WTC11 (cell line): Measurements from ENCODE around the gene ZNF827. TPM values are rescaled to one million over a fixed set of nuclear protein-coding genes. Genes with fewer than 3 reads are reported as not detected.

ENCODE experiments used
- ATAC-seq: fragments of 200-7000 bp; cut with Tn5 transposase; 2 replicates; pipeline ENCODE4 v1.10.0; 2021; ENCODE audit warnings: mild to moderate bottlenecking, moderate library complexity
- CTCF ChIA-PET: fragments of 300-600 bp; sonication (Branson Sonifier 250); formaldehyde crosslinking; loops from one replicate; lab custom pipeline; 2021; ENCODE audit warnings: antibody characterized with exemption; lab: Charles Lee
- POLR2A ChIA-PET: fragments of 350-600 bp; sonication (Branson Sonifier 250); formaldehyde crosslinking; loops from one replicate; lab custom pipeline; 2021; ENCODE audit warnings: antibody characterized with exemption; lab: Charles Lee
- DNase-seq: peaks from one replicate; pipeline ENCODE4 v3.0.0; 2021; ENCODE audit warnings: low spot score
- H3K27ac Mint-ChIP-seq: 2 replicates; pipeline ENCODE4 v1.8.0; 2021; ENCODE audit warnings: mixed read lengths
- H3K27me3 Mint-ChIP-seq: 2 replicates; pipeline ENCODE4 v1.8.0; 2021; ENCODE audit warnings: low read depth, mild to moderate bottlenecking, moderate library complexity, mixed read lengths
- H3K36me3 Mint-ChIP-seq: 2 replicates; pipeline ENCODE4 v1.8.0; 2021; ENCODE audit warnings: mixed read lengths
- H3K4me1 Mint-ChIP-seq: 2 replicates; pipeline ENCODE4 v1.8.0; 2022; ENCODE audit warnings: mixed read lengths
- H3K4me3 Mint-ChIP-seq: 2 replicates; pipeline ENCODE4 v1.8.0; 2021; ENCODE audit warnings: mild to moderate bottlenecking, moderate library complexity, mixed read lengths
- H3K9me3 Mint-ChIP-seq: 2 replicates; pipeline ENCODE4 v1.8.0; 2021; ENCODE audit warnings: mixed read lengths
- CBFB ChIP-seq: sonication (generic); formaldehyde crosslinking; IDR thresholded peaks from 2 replicates; pipeline ENCODE4 v1.8.1; 2022; ENCODE audit warnings: mild to moderate bottlenecking, low read depth, missing genetic modification reagents
- ETV6 ChIP-seq: sonication (generic); formaldehyde crosslinking; IDR thresholded peaks from 2 replicates; pipeline ENCODE4 v1.8.1; 2022; ENCODE audit warnings: mild to moderate bottlenecking, missing genetic modification reagents
- FOXK1 ChIP-seq: sonication (generic); formaldehyde crosslinking; IDR thresholded peaks from 2 replicates; pipeline ENCODE4 v1.8.0; 2022; ENCODE audit warnings: mild to moderate bottlenecking, moderate library complexity, missing genetic modification reagents
- FOXP1 ChIP-seq: sonication (generic); formaldehyde crosslinking; IDR thresholded peaks from 2 replicates; pipeline ENCODE4 v1.8.0; 2022; ENCODE audit warnings: missing genetic modification reagents, mild to moderate bottlenecking, moderate library complexity, borderline replicate concordance
- IRF1 ChIP-seq: sonication (generic); formaldehyde crosslinking; IDR thresholded peaks from 2 replicates; pipeline ENCODE4 v1.8.0; 2023; ENCODE audit warnings: missing genetic modification reagents
- MLX ChIP-seq: sonication (generic); formaldehyde crosslinking; IDR thresholded peaks from 2 replicates; pipeline ENCODE4 v1.8.1; 2023; ENCODE audit warnings: mild to moderate bottlenecking, missing genetic modification reagents, moderate library complexity
- MXD4 ChIP-seq: fragments of 250-450 bp; sonication (Bioruptor Pico); IDR thresholded peaks from 2 replicates; pipeline ENCODE4 v1.8.0; 2021; ENCODE audit warnings: mild to moderate bottlenecking, moderate library complexity, borderline replicate concordance
- NFATC4 ChIP-seq: fragments of 250-450 bp; sonication (Bioruptor Pico); IDR thresholded peaks from 2 replicates; pipeline ENCODE4 v1.9.0; 2021; ENCODE audit warnings: mild to moderate bottlenecking
- RELA ChIP-seq: sonication (generic); formaldehyde crosslinking; IDR thresholded peaks from 2 replicates; pipeline ENCODE4 v1.8.1; 2022; ENCODE audit warnings: missing genetic modification reagents, mild to moderate bottlenecking, borderline replicate concordance
- RORB ChIP-seq: fragments of 250-450 bp; sonication (Bioruptor Pico); IDR thresholded peaks from 2 replicates; pipeline ENCODE4 v1.9.0; 2021; ENCODE audit warnings: mild to moderate bottlenecking
- ZNF138 ChIP-seq: sonication (generic); formaldehyde crosslinking; conservative IDR thresholded peaks from 2 replicates; pipeline ENCODE4 v1.8.1; 2022; ENCODE audit warnings: mild to moderate bottlenecking, moderate library complexity, missing genetic modification reagents
- ZNF219 ChIP-seq: sonication (generic); formaldehyde crosslinking; IDR thresholded peaks from 2 replicates; pipeline ENCODE4 v1.8.0; 2023; ENCODE audit warnings: missing genetic modification reagents, mild to moderate bottlenecking, borderline replicate concordance
- ZSCAN18 ChIP-seq: fragments of 250-450 bp; sonication (Bioruptor Pico); IDR thresholded peaks from 2 replicates; pipeline ENCODE4 v2.1.2; 2022; ENCODE audit warnings: mild to moderate bottlenecking, moderate library complexity
- total RNA-seq: library from RNA; stranded (reverse); gene quantifications from 3 replicates; pipeline ENCODE4 v1.2.3, GENCODE V29; 2021
- TF ChIP-seq, protein P1 (sequence below): sonication (generic); formaldehyde crosslinking; IDR thresholded peaks from 2 replicates; pipeline ENCODE4 v1.8.1; 2022; ENCODE audit warnings: missing genetic modification reagents, borderline replicate concordance
- TF ChIP-seq, protein P2 (sequence below): sonication (generic); formaldehyde crosslinking; IDR thresholded peaks from 2 replicates; pipeline ENCODE4 v1.8.1; 2023; ENCODE audit warnings: mild to moderate bottlenecking, missing genetic modification reagents, borderline replicate concordance
- TF ChIP-seq, protein P3 (sequence below): sonication (generic); formaldehyde crosslinking; IDR thresholded peaks from 2 replicates; pipeline ENCODE4 v1.8.0; 2022; ENCODE audit warnings: mild to moderate bottlenecking, missing genetic modification reagents

ZNF827 gene
- total RNA-seq, 1 experiment from 2014 or later: 25.6 TPM

DNA sequence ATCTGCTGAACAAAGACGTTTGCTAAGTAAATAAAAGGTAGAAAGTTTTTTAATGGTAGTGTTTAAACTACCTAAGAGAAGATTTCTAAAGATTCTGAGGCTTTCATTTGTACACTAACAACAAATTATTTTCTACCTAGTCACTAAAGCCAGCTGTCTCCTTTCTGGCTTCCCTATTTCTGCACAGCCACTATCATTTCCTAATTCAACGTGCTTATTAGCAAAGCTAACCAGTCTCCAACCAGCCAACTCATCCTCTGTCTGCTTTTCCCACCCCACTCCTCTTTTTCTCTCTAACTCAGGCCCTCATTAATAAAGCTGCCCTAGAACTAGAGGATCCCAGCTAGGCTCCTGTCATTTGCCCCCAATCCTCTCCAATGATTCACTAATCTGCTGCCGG, 118.2 kb downstream of the ZNF827 start:
- no peak overlapping the region for H3K4me3 Mint-ChIP-seq
- peaks cover 34% of the 10 kb centered on the region for H3K36me3 Mint-ChIP-seq
- no peaks in the 10 kb centered on the region for H3K27me3 Mint-ChIP-seq
- ChIA-PET CTCF (no interaction called here), POLR2A (interaction anchor here (0.5 kb wide), 1 partner anchor 171 kb away, joined by 6 read pairs; no protein-coding TSS in a partner anchor)
- no peak for DNase-seq
- no peaks in the 10 kb centered on the region for H3K9me3 Mint-ChIP-seq
- H3K4me1 Mint-ChIP-seq: peaks cover 48% of the 10 kb centered on the region
- TF ChIP-seq, protein P1, sequence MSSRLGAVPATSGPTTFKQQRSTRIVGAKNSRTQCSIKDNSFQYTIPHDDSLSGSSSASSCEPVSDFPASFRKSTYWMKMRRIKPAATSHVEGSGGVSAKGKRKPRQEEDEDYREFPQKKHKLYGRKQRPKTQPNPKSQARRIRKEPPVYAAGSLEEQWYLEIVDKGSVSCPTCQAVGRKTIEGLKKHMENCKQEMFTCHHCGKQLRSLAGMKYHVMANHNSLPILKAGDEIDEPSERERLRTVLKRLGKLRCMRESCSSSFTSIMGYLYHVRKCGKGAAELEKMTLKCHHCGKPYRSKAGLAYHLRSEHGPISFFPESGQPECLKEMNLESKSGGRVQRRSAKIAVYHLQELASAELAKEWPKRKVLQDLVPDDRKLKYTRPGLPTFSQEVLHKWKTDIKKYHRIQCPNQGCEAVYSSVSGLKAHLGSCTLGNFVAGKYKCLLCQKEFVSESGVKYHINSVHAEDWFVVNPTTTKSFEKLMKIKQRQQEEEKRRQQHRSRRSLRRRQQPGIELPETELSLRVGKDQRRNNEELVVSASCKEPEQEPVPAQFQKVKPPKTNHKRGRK (CRISPR knock-in tag): no peak
- TF ChIP-seq FOXP1 (CRISPR knock-in tag) (no peak), RELA (CRISPR knock-in tag) (no peak)
- ATAC-seq: no peak
- H3K27ac Mint-ChIP-seq: peak overlapping the region; percentile 77

DNA sequence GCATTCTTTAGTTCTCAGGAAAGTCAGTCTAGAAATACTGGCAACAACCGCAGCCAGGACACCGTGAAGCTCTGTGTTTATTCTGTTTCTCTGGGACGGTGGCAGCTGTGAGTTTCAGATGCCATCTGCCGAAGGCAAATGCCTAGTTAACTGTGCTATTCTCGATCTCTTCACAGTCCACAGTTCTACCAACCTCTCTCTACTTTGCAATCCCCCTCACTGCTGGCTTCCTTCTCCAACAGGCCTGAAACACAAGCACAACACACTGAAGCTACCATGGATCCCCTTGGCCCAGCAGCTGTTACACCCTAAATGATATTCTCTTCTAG, 118.8 kb downstream of the ZNF827 start:
- peak overlapping the region; percentile 22 for H3K27ac Mint-ChIP-seq
- H3K36me3 Mint-ChIP-seq: peaks cover 34% of the 10 kb centered on the region
- H3K27me3 Mint-ChIP-seq: no peaks in the 10 kb centered on the region
- ChIA-PET CTCF (no interaction called here), POLR2A (interaction anchor here (0.5 to 0.8 kb wide), 2 partner anchors 65 to 172 kb away, joined by 3 to 6 read pairs; no protein-coding TSS in a partner anchor)
- no peak for DNase-seq
- no peaks in the 10 kb centered on the region for H3K9me3 Mint-ChIP-seq
- H3K4me3 Mint-ChIP-seq: no peak overlapping the region
- TF ChIP-seq RORB (CRISPR knock-in tag) (no peak), ETV6 (CRISPR knock-in tag) (no peak), ZSCAN18 (CRISPR knock-in tag) (no peak), ZNF219 (CRISPR knock-in tag) (no peak), CBFB (CRISPR knock-in tag) (no peak), NFATC4 (no peak), FOXK1 (CRISPR knock-in tag) (no peak), ZNF138 (CRISPR knock-in tag) (no peak), MLX (no peak), IRF1 (CRISPR knock-in tag) (no peak), MXD4 (CRISPR knock-in tag) (no peak)
- TF ChIP-seq, protein P2, sequence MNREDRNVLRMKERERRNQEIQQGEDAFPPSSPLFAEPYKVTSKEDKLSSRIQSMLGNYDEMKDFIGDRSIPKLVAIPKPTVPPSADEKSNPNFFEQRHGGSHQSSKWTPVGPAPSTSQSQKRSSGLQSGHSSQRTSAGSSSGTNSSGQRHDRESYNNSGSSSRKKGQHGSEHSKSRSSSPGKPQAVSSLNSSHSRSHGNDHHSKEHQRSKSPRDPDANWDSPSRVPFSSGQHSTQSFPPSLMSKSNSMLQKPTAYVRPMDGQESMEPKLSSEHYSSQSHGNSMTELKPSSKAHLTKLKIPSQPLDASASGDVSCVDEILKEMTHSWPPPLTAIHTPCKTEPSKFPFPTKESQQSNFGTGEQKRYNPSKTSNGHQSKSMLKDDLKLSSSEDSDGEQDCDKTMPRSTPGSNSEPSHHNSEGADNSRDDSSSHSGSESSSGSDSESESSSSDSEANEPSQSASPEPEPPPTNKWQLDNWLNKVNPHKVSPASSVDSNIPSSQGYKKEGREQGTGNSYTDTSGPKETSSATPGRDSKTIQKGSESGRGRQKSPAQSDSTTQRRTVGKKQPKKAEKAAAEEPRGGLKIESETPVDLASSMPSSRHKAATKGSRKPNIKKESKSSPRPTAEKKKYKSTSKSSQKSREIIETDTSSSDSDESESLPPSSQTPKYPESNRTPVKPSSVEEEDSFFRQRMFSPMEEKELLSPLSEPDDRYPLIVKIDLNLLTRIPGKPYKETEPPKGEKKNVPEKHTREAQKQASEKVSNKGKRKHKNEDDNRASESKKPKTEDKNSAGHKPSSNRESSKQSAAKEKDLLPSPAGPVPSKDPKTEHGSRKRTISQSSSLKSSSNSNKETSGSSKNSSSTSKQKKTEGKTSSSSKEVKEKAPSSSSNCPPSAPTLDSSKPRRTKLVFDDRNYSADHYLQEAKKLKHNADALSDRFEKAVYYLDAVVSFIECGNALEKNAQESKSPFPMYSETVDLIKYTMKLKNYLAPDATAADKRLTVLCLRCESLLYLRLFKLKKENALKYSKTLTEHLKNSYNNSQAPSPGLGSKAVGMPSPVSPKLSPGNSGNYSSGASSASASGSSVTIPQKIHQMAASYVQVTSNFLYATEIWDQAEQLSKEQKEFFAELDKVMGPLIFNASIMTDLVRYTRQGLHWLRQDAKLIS (CRISPR knock-in tag): no peak
- TF ChIP-seq, protein P3, sequence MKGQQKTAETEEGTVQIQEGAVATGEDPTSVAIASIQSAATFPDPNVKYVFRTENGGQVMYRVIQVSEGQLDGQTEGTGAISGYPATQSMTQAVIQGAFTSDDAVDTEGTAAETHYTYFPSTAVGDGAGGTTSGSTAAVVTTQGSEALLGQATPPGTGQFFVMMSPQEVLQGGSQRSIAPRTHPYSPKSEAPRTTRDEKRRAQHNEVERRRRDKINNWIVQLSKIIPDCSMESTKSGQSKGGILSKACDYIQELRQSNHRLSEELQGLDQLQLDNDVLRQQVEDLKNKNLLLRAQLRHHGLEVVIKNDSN (CRISPR knock-in tag): no peak
- ATAC-seq: no peak
- H3K4me1 Mint-ChIP-seq: peaks cover 42% of the 10 kb centered on the region
